Fibroblast of pulmonary artery (primary cell): Measurements from ENCODE around the gene KEAP1.
"Not testable (repeated sequence)": the region's sequence is repeated elsewhere in the genome, so short reads cannot be mapped to it uniquely, and the experiment has no call there.

Experiments used
- DNase-seq: peaks from one replicate; pipeline ENCODE4 v3.0.0-alpha.2; 2010; ENCODE audit warnings: low read depth
- H3K4me3 ChIP-seq: replicated peaks from 2 replicates; pipeline ENCODE4 v1.5.1; 2011; ENCODE audit warnings: low read depth, mild to moderate bottlenecking, control low read depth, low read length, moderate library complexity
- TF ChIP-seq, protein P1 (sequence below): IDR thresholded peaks from 2 replicates; pipeline ENCODE4 v1.5.1; 2011; ENCODE audit warnings: mild to moderate bottlenecking, control low read depth, low read length, inconsistent platforms; ENCODE audit errors: missing control alignments

The KEAP1 gene

DNA sequence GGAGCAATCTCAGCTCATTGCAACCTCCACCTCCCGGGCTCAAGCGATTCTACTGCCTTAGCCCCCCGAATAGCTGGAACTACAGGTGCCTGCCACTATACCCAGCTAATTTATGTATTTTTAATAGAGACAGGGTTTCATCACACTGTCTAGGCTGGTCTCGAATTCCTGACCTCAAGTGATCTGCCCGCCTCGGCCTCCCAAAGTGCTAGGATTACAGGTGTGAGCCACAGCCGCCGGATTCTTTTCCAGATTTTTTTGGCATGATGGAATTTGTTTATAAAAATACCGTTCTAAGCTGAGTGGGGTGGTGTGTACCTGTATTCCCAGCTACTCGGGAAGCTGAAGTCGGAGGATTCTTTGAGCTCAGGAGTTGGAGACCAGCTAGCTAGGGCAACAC is 34.5 kb upstream of the KEAP1 start:
- DNase-seq = no peak
- H3K4me3 ChIP-seq = no peak overlapping the region
- TF ChIP-seq, protein P1, sequence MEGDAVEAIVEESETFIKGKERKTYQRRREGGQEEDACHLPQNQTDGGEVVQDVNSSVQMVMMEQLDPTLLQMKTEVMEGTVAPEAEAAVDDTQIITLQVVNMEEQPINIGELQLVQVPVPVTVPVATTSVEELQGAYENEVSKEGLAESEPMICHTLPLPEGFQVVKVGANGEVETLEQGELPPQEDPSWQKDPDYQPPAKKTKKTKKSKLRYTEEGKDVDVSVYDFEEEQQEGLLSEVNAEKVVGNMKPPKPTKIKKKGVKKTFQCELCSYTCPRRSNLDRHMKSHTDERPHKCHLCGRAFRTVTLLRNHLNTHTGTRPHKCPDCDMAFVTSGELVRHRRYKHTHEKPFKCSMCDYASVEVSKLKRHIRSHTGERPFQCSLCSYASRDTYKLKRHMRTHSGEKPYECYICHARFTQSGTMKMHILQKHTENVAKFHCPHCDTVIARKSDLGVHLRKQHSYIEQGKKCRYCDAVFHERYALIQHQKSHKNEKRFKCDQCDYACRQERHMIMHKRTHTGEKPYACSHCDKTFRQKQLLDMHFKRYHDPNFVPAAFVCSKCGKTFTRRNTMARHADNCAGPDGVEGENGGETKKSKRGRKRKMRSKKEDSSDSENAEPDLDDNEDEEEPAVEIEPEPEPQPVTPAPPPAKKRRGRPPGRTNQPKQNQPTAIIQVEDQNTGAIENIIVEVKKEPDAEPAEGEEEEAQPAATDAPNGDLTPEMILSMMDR = no peak

DNA sequence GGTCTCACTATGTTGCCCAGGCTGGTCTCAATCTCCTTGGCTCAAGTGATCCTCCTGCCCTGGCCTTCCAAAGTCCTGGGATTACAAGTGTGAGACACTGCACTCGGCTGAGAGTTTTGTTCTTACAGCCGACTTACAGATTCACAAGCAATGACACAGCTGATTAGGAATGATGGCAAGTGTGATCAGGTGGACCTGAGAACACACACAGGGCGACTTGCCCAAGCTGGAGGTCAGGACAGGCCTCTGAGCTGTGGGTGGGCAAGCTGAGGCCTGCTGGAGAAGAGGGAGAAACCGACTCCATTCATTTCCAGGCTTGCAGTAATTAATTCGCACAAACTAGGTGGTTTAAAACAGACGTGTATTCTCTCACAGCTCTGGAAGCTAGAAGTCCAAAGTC is 32.5 kb upstream of the KEAP1 start:
- H3K4me3 ChIP-seq = no peak overlapping the region
- TF ChIP-seq, protein P1 = no peak
- no peak for DNase-seq

DNA sequence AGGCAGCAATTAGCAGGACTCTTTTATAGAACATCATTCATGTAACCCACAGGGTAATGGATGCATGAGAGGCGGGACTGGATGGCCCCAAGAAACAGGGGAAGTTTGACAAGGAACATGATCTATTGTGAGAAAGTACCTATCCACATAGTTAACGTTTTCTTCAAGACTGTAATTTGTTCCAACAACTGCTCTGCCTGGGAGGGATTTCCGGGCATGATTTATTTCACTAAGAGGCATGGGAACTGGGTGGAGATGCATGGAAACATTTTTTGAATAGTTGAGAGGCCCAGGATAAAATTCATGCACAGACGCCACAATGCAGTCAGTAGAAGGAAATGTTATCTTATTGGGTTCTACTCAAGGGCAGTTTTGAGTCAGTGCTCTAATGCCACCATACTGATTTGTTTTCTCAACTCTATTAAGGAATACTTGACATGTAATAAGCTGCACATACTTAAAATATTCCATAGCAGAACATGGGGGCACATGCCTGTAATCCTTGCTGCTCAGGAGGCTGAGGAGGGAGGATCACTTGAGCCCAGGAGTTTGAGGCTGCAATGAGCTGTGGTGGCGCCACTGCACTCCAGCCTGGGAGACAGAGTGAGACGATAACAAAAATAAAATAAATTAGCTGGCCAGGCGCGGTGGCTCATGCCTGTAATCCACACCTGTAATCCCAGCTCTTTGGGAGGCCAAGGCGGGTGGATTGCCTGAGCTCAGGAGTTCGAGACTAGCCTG is 30.7 kb upstream of the KEAP1 start:
- peak; percentile 87 for DNase-seq
- no peak overlapping the region for H3K4me3 ChIP-seq
- TF ChIP-seq, protein P1 = no peak

- no peak overlapping the region for H3K4me3 ChIP-seq
- TF ChIP-seq, protein P1 = no peak
These were observed 29.3 kb upstream of the KEAP1 start for GRCh38 chr19:10532457-10532856.

DNA sequence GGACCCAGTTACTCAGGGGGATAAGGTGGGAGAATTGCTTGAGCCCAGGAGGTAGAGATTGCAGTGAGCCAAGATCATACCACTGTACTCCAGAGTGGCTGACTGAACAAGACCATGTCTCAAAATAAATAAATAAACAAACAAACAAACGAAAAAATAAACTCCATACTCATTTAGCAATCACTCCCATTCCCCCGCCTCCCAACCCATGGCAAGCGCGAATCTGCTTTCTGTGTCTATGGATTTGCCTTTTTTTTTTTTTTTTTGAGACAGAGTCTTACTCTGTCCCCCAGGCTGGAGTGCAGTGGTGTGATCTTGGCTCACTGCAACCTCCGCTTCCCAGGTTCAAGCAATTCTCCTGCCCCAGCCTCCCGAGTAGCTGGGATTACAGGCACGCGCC is 23.7 kb upstream of the KEAP1 start:
- H3K4me3 ChIP-seq = not testable (repeated sequence)

More at GRCh38 chr19:10532457-10532856, 29.3 kb upstream of the KEAP1 start:
- no peak for DNase-seq

DNA sequence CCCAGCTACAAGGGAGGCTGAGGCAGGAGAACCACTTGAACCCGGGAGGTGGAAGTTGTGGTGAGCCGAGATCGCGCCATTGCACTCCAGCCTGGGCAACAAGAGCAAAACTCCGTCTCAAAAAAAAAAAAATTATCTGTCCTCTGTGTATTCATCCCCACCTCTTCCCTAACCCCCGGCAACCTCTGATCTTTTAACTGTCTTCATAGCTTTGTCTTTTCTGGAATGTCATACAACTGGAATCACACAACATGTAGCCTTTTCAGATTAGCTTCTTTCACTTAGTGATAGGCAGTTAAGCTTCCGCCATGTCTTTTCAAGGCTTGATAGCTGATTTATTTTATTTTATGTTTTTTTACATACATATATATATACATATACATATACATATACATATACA is 22.5 kb upstream of the KEAP1 start:
- DNase-seq = no peak
- TF ChIP-seq, protein P1 = no peak
- no peak overlapping the region for H3K4me3 ChIP-seq

More for the DNA sequence above, 23.7 kb upstream of the KEAP1 start:
- DNase-seq = not testable (repeated sequence)

- TF ChIP-seq, protein P1 = no peak
- no peak for DNase-seq
These were observed 20.0 kb upstream of the KEAP1 start for GRCh38 chr19:10523135-10523636.

More at GRCh38 chr19:10523135-10523636, 20.0 kb upstream of the KEAP1 start:
- H3K4me3 ChIP-seq = no peak overlapping the region
